GM19240 (cell line): Measurements from ENCODE around the gene DBH.

Experiments used
- DNase-seq: peaks from one replicate; pipeline ENCODE4 v3.0.0; 2011; ENCODE audit warnings: low spot score; ENCODE audit not compliant: insufficient read length

DBH gene

GRCh38 chr9:133643362-133643755 is 7.2 kb downstream of the DBH start:
- DNase-seq = no peak

DNA sequence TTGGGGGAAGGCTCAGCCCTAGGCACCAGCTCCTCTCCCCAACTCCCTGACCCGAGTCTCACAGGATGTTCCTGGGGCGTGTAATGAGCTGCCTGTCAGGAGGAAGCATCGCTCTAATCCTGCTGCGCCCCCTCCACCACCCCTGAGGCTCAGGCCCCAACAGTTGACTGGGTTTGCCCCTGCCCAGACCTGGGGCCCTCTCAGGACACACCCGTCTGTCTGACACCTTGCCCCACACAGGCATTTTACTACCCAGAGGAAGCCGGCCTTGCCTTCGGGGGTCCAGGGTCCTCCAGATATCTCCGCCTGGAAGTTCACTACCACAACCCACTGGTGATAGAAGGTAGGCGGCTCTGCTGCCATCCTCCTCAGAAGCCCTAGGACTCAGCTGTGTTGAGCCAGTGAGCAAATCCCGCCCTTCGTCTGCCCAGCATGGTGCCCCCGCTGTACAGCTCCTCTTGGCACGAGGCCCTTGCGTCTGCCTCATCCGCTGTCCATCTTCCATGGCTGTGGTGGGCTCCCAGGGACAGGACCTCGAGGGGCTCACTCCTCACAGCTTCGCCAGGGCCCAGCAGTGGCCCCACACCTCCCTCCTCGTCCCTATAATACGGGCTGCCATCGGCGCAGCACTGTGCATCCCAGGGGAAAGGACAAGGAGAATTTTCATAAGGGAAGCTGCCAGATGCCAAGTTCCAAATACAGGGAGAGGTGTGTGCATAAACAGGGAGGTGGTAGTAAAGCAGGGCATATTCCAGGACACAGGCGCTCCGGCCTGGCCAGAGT is 8.0 kb downstream of the DBH start:
- no peak for DNase-seq

- no peak for DNase-seq
Observed at GRCh38 chr9:133645021-133645765, 9.0 kb downstream of the DBH start.

DNA sequence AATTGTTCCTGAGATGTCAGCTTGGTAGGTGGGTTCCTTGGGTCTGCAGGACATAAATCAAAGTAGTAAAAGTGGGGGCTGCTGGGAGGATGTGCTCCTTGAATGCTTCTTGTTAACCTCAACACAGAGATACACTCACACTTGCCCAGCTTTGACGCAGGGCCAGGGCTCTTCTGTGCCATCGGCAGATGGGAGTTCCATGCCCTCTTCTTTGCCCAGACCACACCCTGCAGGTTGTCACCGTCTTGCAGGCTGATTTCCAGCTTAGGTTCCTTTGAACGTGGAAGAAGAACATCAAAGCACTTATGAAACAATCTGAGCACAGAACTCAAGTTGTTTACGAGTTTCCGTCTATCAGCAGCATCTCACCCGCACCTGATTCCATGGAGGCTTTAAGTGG is 11.0 kb downstream of the DBH start:
- no peak for DNase-seq

GRCh38 chr9:133647765-133648469 is 11.8 kb downstream of the DBH start:
- DNase-seq = no peak

- DNase-seq = no peak
Observed at GRCh38 chr9:133649194-133649593, 13.0 kb downstream of the DBH start.

- DNase-seq = no peak
Observed at GRCh38 chr9:133650026-133650425, 13.9 kb downstream of the DBH start.

DNA sequence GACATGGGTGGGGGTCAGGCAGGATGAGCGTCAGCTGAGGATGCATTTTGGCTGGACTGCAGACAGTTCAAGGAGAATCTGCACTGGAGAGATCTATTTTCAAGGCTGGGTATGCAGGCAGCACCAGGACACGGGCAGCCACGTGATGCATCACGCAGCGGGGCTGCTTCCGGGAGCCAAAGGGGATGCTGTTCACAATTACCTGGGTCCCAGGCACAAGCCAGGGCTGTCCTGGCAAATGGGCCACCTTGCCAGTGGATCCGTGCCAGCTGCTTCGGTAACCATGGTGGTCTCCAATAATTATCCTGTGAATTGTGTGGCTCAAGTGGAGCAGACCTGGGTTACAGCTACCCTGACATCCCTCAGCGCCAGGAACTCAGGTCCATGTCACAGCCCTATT is 17.5 kb downstream of the DBH start:
- DNase-seq = no peak

- DNase-seq = no peak
Observed at GRCh38 chr9:133654736-133655657, 18.8 kb downstream of the DBH start.

DNA sequence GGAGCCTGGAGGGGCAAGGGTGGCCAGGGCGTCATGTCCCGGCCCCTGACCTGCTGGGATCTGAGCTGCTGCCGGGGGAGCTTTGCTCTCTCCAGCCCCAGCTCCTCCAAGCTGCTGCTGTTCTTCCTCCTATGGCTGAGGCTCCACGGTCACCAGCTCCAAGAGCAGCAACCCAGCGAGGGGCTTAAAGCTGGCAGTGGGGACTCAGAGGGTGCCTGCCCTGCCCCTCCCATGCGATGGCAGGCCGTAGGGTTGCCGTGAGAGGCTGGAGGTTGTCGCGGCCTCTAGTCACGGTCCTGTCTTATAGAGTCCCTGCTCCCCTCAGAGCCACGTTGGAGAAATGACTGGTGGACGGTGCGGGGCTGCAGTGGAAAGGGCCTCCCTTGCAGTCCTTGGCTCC is 19.5 kb downstream of the DBH start:
- no peak for DNase-seq

- no peak for DNase-seq
Observed at GRCh38 chr9:133656211-133657119, 20.3 kb downstream of the DBH start.

DNA sequence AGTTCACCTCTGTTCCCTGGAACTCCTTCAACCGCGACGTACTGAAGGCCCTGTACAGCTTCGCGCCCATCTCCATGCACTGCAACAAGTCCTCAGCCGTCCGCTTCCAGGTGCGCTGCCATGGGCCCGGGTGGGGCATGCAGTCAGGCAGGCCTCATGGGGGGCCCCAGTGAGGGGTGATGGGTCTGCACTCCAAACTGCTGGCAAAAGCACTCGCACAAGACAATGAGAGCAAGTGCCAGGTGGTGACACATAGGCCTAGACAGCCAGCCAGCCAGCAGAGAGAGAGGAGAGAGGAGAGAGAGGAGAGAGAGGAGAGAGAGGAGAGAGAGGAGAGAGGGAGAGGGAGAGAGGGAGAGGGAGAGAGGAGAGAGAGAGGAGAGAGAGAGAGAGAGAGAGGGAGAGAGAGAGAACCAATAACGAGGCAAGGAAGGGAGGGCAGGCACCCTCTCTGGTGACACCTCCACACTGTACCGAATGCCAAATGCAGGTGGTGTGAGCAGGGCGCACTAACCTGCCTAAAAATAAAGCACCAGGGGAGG is 21.0 kb downstream of the DBH start:
- no peak for DNase-seq

DNA sequence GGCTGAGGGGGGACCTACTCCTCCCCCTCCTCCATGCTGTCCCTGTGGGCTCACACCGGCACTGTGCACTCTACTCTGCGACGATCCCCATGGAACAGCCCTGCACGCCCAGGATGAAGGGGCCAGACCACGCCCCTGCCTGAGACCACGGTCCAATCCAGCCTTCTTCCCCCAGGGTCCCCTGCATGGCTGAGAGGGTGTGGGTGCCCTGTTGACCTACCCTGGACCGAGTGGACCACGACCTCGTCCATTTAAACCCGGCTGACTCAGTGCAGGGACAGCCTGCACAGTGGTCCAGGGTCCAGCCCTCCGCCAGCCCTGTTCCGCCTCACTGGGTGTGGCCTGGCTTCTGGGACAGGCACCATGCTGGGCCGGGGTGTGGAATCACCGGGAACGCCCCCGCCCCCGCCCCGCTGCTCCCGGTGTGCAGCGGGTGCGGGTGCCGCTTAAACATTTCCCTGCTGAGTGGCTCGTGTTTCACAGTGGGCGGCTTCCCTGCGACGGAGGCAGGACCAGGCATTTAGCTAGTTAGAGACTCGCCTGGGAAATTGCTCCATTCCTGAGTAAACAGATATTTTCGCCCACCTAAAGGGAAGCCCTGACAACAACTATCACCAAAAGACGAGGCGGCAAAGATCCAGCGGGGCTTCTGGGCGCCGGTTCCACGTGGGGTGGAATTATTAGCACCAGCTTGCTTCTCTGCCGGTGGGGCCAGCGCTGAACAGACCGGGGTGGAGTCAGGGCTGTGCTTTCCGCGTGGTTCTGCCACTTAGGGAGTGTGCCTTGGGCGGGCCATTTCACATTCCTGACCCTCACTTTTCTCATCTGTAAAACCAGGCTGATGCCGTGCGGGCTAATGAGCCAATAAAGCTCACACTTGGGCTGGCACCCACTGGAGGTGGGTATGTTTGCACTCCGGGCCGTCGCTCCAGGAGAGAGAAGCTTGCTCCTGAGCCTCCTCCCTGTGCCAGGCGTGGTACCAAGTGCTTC is 22.6 kb downstream of the DBH start:
- DNase-seq = no peak

DNA sequence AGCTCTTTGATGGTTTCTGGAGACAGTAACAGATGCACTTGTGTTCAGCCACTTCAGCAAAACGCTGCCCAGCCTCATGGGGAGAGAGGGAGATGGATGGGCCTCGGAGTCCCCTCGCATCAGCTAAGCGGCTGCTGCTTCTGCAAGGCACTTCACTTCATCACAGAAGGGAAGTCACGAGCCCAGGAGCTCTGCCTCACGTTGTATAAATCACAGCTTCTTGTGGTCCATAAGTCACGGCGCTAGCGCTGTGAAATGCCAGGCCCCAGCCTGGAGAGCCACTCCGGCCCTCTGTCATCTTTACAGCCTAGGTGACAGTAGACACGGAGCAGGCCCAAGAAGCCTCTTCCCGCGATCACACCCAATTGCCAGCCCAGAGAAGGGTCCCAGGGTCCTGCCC is 23.4 kb downstream of the DBH start:
- no peak for DNase-seq

DNA sequence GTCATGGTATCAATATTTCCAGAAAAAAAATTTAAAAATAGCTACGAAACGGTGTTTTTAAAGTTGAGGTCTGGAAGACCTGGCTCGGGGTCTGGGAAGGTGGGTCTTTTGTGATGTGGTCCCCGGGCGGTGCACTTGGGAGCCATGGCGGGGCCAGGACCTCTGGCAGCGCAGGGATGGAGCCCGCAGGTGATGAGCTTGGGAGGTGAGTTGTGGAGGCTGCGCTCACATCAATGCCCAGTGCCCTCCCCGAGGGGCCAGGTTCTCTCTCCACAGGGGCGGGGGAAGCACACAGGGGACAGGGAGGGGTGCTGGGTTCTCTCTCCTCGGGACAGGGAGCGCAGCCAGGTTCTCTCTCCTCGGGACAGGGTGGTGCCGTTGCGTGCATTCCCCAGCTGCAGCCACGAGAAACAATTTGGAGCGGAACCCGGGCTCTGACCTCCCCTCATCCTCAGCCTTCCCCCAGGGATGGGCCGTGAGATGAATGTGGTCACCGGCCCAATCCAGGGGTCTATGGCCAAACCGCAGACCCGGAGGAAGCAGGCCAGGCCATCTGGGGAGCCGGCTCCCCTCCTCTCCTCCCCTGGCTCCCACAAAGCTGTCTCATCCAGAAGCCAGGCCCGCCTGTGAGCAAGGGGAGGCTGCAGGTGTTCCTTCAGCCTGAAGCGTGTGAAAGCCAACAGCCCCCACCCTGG is 25.8 kb downstream of the DBH start:
- no peak for DNase-seq

GRCh38 chr9:133664173-133665050 is 28.2 kb downstream of the DBH start:
- no peak for DNase-seq

DNA sequence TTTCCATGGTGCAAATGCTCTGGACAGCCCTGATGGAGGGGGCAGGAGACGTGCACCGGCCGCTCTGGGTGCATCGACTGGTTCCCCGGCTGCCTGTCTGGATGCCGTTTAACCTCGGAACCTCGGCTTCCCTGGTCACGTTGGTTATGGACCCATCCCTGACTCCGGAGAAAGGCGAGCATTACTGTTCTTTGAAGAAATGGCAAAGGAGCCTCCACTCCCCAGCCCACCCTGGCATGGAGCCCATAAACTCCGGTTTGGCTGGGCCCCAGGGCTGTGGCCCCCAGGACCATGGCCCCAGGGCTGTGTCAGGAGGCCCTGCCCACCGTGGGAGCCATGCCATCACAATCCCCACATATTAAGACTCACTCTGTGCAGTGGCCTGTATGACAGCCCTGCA is 28.9 kb downstream of the DBH start:
- DNase-seq = no peak
